ENCODE measurements around the gene HEG1.

HEG1 gene

GRCh38 chr3:125050488-125051090 lies 5.2 kb downstream of the HEG1 start:
- no peak for DNase-seq (ENCODE audit: low read depth, low spot score)

- no peak for DNase-seq (ENCODE audit: low read depth, low spot score)
Measured at GRCh38 chr3:125048282-125048681, 7.5 kb downstream of the HEG1 start.

- no peak for DNase-seq (ENCODE audit: low read depth, low spot score)
Measured at GRCh38 chr3:125045965-125046364, 9.8 kb downstream of the HEG1 start.

GRCh38 chr3:125045194-125045593 lies 10.6 kb downstream of the HEG1 start:
- DNase-seq (ENCODE audit: low read depth, low spot score): no peak

- no peak for DNase-seq (ENCODE audit: low read depth, low spot score)
Measured at GRCh38 chr3:125043599-125044151, 12.1 kb downstream of the HEG1 start.

- no peak for DNase-seq (ENCODE audit: low read depth, low spot score)
Measured at GRCh38 chr3:125042725-125043406, 12.9 kb downstream of the HEG1 start.

GRCh38 chr3:125039131-125040100 lies 16.4 kb downstream of the HEG1 start:
- no peak for DNase-seq (ENCODE audit: low read depth, low spot score)

- no peak for DNase-seq (ENCODE audit: low read depth, low spot score)
Measured at GRCh38 chr3:125037498-125038150, 18.2 kb downstream of the HEG1 start.

- DNase-seq (ENCODE audit: low read depth, low spot score): no peak
Measured at GRCh38 chr3:125035217-125035616, 20.6 kb downstream of the HEG1 start.

GRCh38 chr3:125033616-125034015 lies 22.2 kb downstream of the HEG1 start:
- DNase-seq (ENCODE audit: low read depth, low spot score): no peak

GRCh38 chr3:125033135-125033534 lies 22.7 kb downstream of the HEG1 start:
- no peak for DNase-seq (ENCODE audit: low read depth, low spot score)

- DNase-seq (ENCODE audit: low read depth, low spot score): no peak
Measured at GRCh38 chr3:125032683-125033082, 23.1 kb downstream of the HEG1 start.

GRCh38 chr3:125032100-125032643 lies 23.6 kb downstream of the HEG1 start:
- no peak for DNase-seq (ENCODE audit: low read depth, low spot score)

- DNase-seq (ENCODE audit: low read depth, low spot score): no peak
Measured at GRCh38 chr3:125031544-125031943, 24.3 kb downstream of the HEG1 start.

GRCh38 chr3:125028657-125029056 lies 27.1 kb downstream of the HEG1 start:
- no peak for DNase-seq (ENCODE audit: low read depth, low spot score)

- no peak for DNase-seq (ENCODE audit: low read depth, low spot score)
Measured at GRCh38 chr3:125025642-125026041, 30.2 kb downstream of the HEG1 start.

- no peak for DNase-seq (ENCODE audit: low read depth, low spot score)
Measured at GRCh38 chr3:125024817-125025216, 31.0 kb downstream of the HEG1 start.

- no peak for DNase-seq (ENCODE audit: low read depth, low spot score)
Measured at GRCh38 chr3:125023833-125024555, 31.8 kb downstream of the HEG1 start.

- DNase-seq (ENCODE audit: low read depth, low spot score): no peak
Measured at GRCh38 chr3:125022206-125022605, 33.6 kb downstream of the HEG1 start.

- DNase-seq (ENCODE audit: low read depth, low spot score): no peak
Measured at GRCh38 chr3:125019271-125019670, 36.5 kb downstream of the HEG1 start.

GRCh38 chr3:125017406-125017805 lies 38.4 kb downstream of the HEG1 start:
- DNase-seq (ENCODE audit: low read depth, low spot score): no peak
